ENCODE data around the gene FRMD4A. TPM values are rescaled to one million over a fixed set of nuclear protein-coding genes. Genes with fewer than 3 reads are reported as not detected.

FRMD4A gene
- total and polyA plus RNA-seq, 10 of the 15 experiments (the other 5 are each of a cell fraction or from before 2014, with no cell fraction given): 17.8 to 75.2 (median 39.1) TPM

GRCh38 chr10:13905281-13905680, 425.4 kb downstream of the FRMD4A start:
- TF ChIP-seq, protein P1, sequence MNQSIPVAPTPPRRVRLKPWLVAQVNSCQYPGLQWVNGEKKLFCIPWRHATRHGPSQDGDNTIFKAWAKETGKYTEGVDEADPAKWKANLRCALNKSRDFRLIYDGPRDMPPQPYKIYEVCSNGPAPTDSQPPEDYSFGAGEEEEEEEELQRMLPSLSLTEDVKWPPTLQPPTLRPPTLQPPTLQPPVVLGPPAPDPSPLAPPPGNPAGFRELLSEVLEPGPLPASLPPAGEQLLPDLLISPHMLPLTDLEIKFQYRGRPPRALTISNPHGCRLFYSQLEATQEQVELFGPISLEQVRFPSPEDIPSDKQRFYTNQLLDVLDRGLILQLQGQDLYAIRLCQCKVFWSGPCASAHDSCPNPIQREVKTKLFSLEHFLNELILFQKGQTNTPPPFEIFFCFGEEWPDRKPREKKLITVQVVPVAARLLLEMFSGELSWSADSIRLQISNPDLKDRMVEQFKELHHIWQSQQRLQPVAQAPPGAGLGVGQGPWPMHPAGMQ (IDR thresholded peaks at IDR 0.05; ENCODE audit: borderline replicate concordance): no peak
- no peak for TF ChIP-seq HCFC1 (IDR thresholded peaks at IDR 0.05; ENCODE audit: low read length)
- 0 out of 2 replicates have a peak, but pooled peaks have one; percentile 30 for TF ChIP-seq ATF2 (IDR thresholded peaks at IDR 0.05; ENCODE audit: low read length)
- TF ChIP-seq IKZF1 (conservative IDR thresholded peaks at IDR 0.05): peak; percentile 13; the same call in 1 of the 2 replicates
- peak; percentile 49 for TF ChIP-seq MEF2B (IDR thresholded peaks at IDR 0.05; ENCODE audit: partially characterized antibody, poor library complexity, severe bottlenecking)
- TF ChIP-seq IKZF2 (IDR thresholded peaks at IDR 0.05): peak in 1 of 2 experiments; percentile 39; a peak in 2 of 4 replicates
- TF ChIP-seq POU2F2 (IDR thresholded peaks at IDR 0.05; ENCODE audit: borderline replicate concordance, low read depth, low read length): no peak
- 0 out of 2 replicates have a peak, but pooled peaks have one; percentile 11 for TF ChIP-seq JUNB (IDR thresholded peaks at IDR 0.05)
- TF ChIP-seq, protein P2, sequence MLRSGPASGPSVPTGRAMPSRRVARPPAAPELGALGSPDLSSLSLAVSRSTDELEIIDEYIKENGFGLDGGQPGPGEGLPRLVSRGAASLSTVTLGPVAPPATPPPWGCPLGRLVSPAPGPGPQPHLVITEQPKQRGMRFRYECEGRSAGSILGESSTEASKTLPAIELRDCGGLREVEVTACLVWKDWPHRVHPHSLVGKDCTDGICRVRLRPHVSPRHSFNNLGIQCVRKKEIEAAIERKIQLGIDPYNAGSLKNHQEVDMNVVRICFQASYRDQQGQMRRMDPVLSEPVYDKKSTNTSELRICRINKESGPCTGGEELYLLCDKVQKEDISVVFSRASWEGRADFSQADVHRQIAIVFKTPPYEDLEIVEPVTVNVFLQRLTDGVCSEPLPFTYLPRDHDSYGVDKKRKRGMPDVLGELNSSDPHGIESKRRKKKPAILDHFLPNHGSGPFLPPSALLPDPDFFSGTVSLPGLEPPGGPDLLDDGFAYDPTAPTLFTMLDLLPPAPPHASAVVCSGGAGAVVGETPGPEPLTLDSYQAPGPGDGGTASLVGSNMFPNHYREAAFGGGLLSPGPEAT (IDR thresholded peaks at IDR 0.05; ENCODE audit: low read depth): peak; percentile 65; the same call in 1 of the 2 replicates
- no peak for TF ChIP-seq DPF2 (IDR thresholded peaks at IDR 0.05)
- no peak for TF ChIP-seq RBBP5 (conservative IDR thresholded peaks at IDR 0.05)
- TF ChIP-seq NFYB (IDR thresholded peaks at IDR 0.05; ENCODE audit: insufficient read depth, low read depth, low read length): no peak
- Histone ChIP-seq H4K20me1 (ENCODE audit: control insufficient read depth, insufficient read depth) (no peaks in the 10 kb centered on the region), H3K9ac (ENCODE audit: control insufficient read depth, insufficient read depth, low read length) (no peak overlapping the region), H2AFZ (ENCODE audit: control insufficient read depth, low read depth, low read length) (no peak overlapping the region), H3K27me3 (replicated peaks in 1 of 2; ENCODE audit: control insufficient read depth in 2 of 2, insufficient read depth in 2 of 2, low read length in 1 of 2) (no peaks in the 10 kb centered on the region), H3K36me3 (ENCODE audit: control insufficient read depth in 2 of 2, insufficient read depth in 2 of 2, low read length in 1 of 2) (no peaks in the 10 kb centered on the region; a peak in 1 of 4 replicates), H3K4me3 (no peak overlapping the region; the same call in 1 of the 2 replicates), H3K27ac (ENCODE audit: control insufficient read depth, insufficient read depth) (peak overlapping the region; percentile 69), H3K4me2 (ENCODE audit: control insufficient read depth, insufficient read depth) (peak overlapping the region; percentile 19; the same call in 1 of the 2 replicates), H3K9me3 (replicated peaks; ENCODE audit: control insufficient read depth, insufficient read depth, low read length) (peaks cover 4% of the 10 kb centered on the region; the same call in 2 of the 3 replicates), H3K79me2 (ENCODE audit: control insufficient read depth, insufficient read depth, low read length) (no peaks in the 10 kb centered on the region; the same call in none of the 2 replicates), H3K4me1 (ENCODE audit: control insufficient read depth, insufficient read depth, low read length) (peaks cover 15% of the 10 kb centered on the region)
- DNase-seq (ENCODE audit: low read depth, low spot score) (no peak), ATAC-seq (peak; percentile 75), FAIRE-seq (no peak)
- WGBS (ENCODE audit: insufficient coverage, insufficient replicate concordance, low lambda C conversion rate, missing lambda C conversion rate): 45% methylated on average over 1 of the region's 1 CpG
- SMC1A ChIA-PET (ENCODE audit: uncharacterized antibody, unreplicated experiment): interaction anchor here (1.1 to 1.5 kb wide), 2 partner anchors 9 to 96 kb away, joined by 3 to 5 read pairs; no protein-coding TSS in a partner anchor
- no TSS peak for BruUV-seq (replicated peaks)
- POLR2A ChIA-PET: no interaction called here
- in situ Hi-C loops (cut with MboI) (no loop called here), intact Hi-C loops (cut with micrococcal nuclease; ENCODE audit: unreplicated experiment) (loop anchor here (5.0 kb wide), 1 partner anchor 102 kb away; no protein-coding TSS in a partner anchor)
- CTCF ChIA-PET: interaction anchor here (1.0 to 1.6 kb wide), 2 partner anchors 11 to 102 kb away, joined by 3 to 5 read pairs; no protein-coding TSS in a partner anchor
- RAD21 ChIA-PET (ENCODE audit: unreplicated experiment): interaction anchor here (1.0 to 1.5 kb wide), 4 partner anchors 9 to 154 kb away, joined by 3 read pairs; no protein-coding TSS in a partner anchor

Data from GM12878 (cell line).